Hepatocyte (in vitro differentiated cells): ENCODE data around the gene TRHDE.

Source experiments
- CTCF ChIP-seq: fragments of 200-600 bp; sonication (generic); IDR thresholded peaks from 2 replicates; pipeline ENCODE4 v1.5.1; 2016; ENCODE audit warnings: antibody characterized with exemption, mild to moderate bottlenecking; ENCODE audit not compliant: poor library complexity
- EZH2 ChIP-seq: fragments of 200-600 bp; sonication (generic); IDR thresholded peaks from 2 replicates; pipeline ENCODE4 v1.6.1; 2016; ENCODE audit warnings: antibody characterized with exemption, mild to moderate bottlenecking, borderline replicate concordance
- EZH2phosphoT487 ChIP-seq: fragments of 200-600 bp; sonication (generic); IDR thresholded peaks from one replicate; pipeline ENCODE4 v1.6.1; 2018; ENCODE audit warnings: antibody characterized with exemption, mild to moderate bottlenecking, low read depth, moderate library complexity; ENCODE audit not compliant: unreplicated experiment, severe bottlenecking

GRCh38 chr12:72464471-72464870, 192.3 kb downstream of the TRHDE start:
- TF ChIP-seq CTCF (no peak), EZH2 (no peak), EZH2phosphoT487 (no peak)
